ENCODE measurements around the gene CABLES2.
A peak's percentile ranks its signal among the peaks of the same experiment; 100 is the strongest.
"Not testable (repeated sequence)": the region's sequence is repeated elsewhere in the genome, so short reads cannot be mapped to it uniquely, and the experiment has no call there.

The CABLES2 gene

GRCh38 chr20:62388839-62389600, 18.1 kb downstream of the CABLES2 start:
- DNase-seq, result no peak

- DNase-seq, result no peak
Measured at GRCh38 chr20:62387933-62388635, 19.0 kb downstream of the CABLES2 start.

GRCh38 chr20:62387219-62387913, 19.7 kb downstream of the CABLES2 start:
- DNase-seq, result no peak

- DNase-seq, result peak; percentile 97
Measured at GRCh38 chr20:62386383-62387218, 20.5 kb downstream of the CABLES2 start, which contains the start of gene RPS21. Gene RPS21 (plus strand): TSS chr20:62387103. CDS start chr20:62387339, 236 bp downstream.

GRCh38 chr20:62382306-62383198, 24.5 kb downstream of the CABLES2 start:
- peak; percentile 84 for DNase-seq

- DNase-seq, result no peak
Measured at GRCh38 chr20:62381842-62382241, 25.2 kb downstream of the CABLES2 start.

GRCh38 chr20:62381202-62381797, 25.8 kb downstream of the CABLES2 start:
- DNase-seq, result no peak

GRCh38 chr20:62378215-62378614, 28.9 kb downstream of the CABLES2 start:
- no peak for DNase-seq

GRCh38 chr20:62377615-62378178, 29.4 kb downstream of the CABLES2 start:
- no peak for DNase-seq

GRCh38 chr20:62377064-62377461, 30.0 kb downstream of the CABLES2 start:
- no peak for DNase-seq

GRCh38 chr20:62376112-62377063, 30.7 kb downstream of the CABLES2 start:
- DNase-seq, result no peak

- peak; percentile 20 for DNase-seq
Measured at GRCh38 chr20:62374331-62375152, 32.5 kb downstream of the CABLES2 start.

- DNase-seq, result not testable (repeated sequence)
Measured at GRCh38 chr20:62373631-62374179, 33.4 kb downstream of the CABLES2 start.

- no peak for DNase-seq
Measured at GRCh38 chr20:62372042-62372993, 34.8 kb downstream of the CABLES2 start.

GRCh38 chr20:62371588-62372041, 35.5 kb downstream of the CABLES2 start:
- DNase-seq, result no peak

- no peak for DNase-seq
Measured at GRCh38 chr20:62370807-62371587, 36.1 kb downstream of the CABLES2 start.

All from NCI-H146 (cell line).